K562 (cell line): ENCODE measurements around the gene HOTAIR. TPM values are rescaled to one million over a fixed set of nuclear protein-coding genes. Genes with fewer than 3 reads are reported as not detected.

Experiments
- ATAC-seq: fragments of 200-7000 bp; cut with Tn5 transposase; 3 replicates; pipeline ENCODE4 v1.9.1; 2020; ENCODE audit warnings: moderate library complexity
- BruUV-seq: library from RNA; stranded (reverse); fragments of 400-500 nt; replicated peaks from 2 replicates; lab custom pipeline; 2021; lab: Mats Ljungman, UMichigan
- CTCF ChIA-PET: fragments of 300-600 bp; formaldehyde crosslinking; extraction: SDS; loops from one replicate; lab custom pipeline; 2021; ENCODE audit warnings: low intra/inter-chr PET ratio; lab: Yijun Ruan, JAX
- POLR2A ChIA-PET: fragments of 300-600, 350-650 bp; sonication (Branson Sonifier 250); formaldehyde crosslinking; extraction: SDS; loops from one replicate; lab custom pipeline; 2021; ENCODE audit warnings: antibody characterized with exemption, inconsistent platforms; lab: Yijun Ruan, JAX
- DNase-seq, 4 experiments: peaks; one replicate each; pipeline versions ENCODE4 v3.0.0 to v3.0.0-alpha.2; 2011 to 2018; ENCODE audit warnings: low spot score in 3 of 4, mixed read lengths in 3 of 4; ENCODE audit errors: extremely low read depth in 1 of 4
- FAIRE-seq: peaks from 2 replicates; lab custom pipeline; 2011; peaks lifted over from hg19 to GRCh38; lab: Jason Lieb, UNC
- H2AFZ ChIP-seq: 2 replicates; pipeline ENCODE4 v1.6.0; 2011; ENCODE audit warnings: low read depth, low read length, control low read depth, inconsistent platforms
- H3K27ac ChIP-seq: fragments of 200-600 bp; 3 replicates; pipeline ENCODE4 v1.8.0; 2011; ENCODE audit warnings: low read depth, mild to moderate bottlenecking, control low read depth, inconsistent platforms, low read length, moderate library complexity, mixed read lengths; ENCODE audit errors: extremely low read depth
- H3K27me3 ChIP-seq, 2 experiments: fragments of 300-600 bp in 1 of 2; 2 replicates in 1 of 2; 3 replicates in 1 of 2; pipeline versions ENCODE4 v1.6.0 to v1.8.0; 2011; ENCODE audit warnings: inconsistent platforms in 2 of 2, low read length in 2 of 2, mild to moderate bottlenecking in 1 of 2, mixed read lengths in 1 of 2, moderate library complexity in 1 of 2; ENCODE audit not compliant: control insufficient read depth in 2 of 2, insufficient read depth in 2 of 2
- H3K36me3 ChIP-seq: fragments of 300-600 bp; 3 replicates; pipeline ENCODE4 v1.8.0; 2011; ENCODE audit warnings: mild to moderate bottlenecking, low read length, inconsistent platforms; ENCODE audit not compliant: control insufficient read depth, insufficient read depth
- H3K4me1 ChIP-seq, 2 experiments: fragments of 200-600 bp in 1 of 2; replicated peaks in 1 of 2; 2 replicates in 1 of 2; 3 replicates in 1 of 2; pipeline versions ENCODE4 v1.5.1 to v1.8.0; 2011; ENCODE audit warnings: inconsistent platforms in 2 of 2, low read length in 2 of 2, mild to moderate bottlenecking in 1 of 2, mixed read lengths in 1 of 2, moderate library complexity in 1 of 2; ENCODE audit not compliant: control insufficient read depth in 2 of 2, insufficient read depth in 2 of 2
- H3K4me2 ChIP-seq: 2 replicates; pipeline ENCODE4 v1.6.1; 2011; ENCODE audit warnings: low read length, control low read depth, inconsistent platforms, mixed read lengths; ENCODE audit not compliant: insufficient read depth
- H3K4me3 ChIP-seq: fragments of 200-600 bp; sonication (generic), shearing (Covaris generic); 2 replicates; pipeline ENCODE4 v1.5.1; 2016; ENCODE audit warnings: control low read depth, inconsistent platforms
- H3K79me2 ChIP-seq: fragments of 200-600 bp; 3 replicates; pipeline ENCODE4 v1.8.0; 2011; ENCODE audit warnings: low read length, inconsistent platforms; ENCODE audit not compliant: control insufficient read depth, insufficient read depth
- H3K9ac ChIP-seq, 2 experiments: 2 replicates each; pipeline versions ENCODE4 v1.6.0 to v1.6.1; 2011; ENCODE audit warnings: low read depth in 2 of 2, low read length in 2 of 2, control low read depth in 1 of 2, inconsistent platforms in 1 of 2, mild to moderate bottlenecking in 1 of 2, mixed read lengths in 1 of 2; ENCODE audit not compliant: insufficient read depth in 1 of 2
- H3K9me1 ChIP-seq: one replicate; pipeline ENCODE4 v1.6.0; 2011; ENCODE audit warnings: inconsistent platforms, mild to moderate bottlenecking, low read length, moderate library complexity; ENCODE audit not compliant: control insufficient read depth, insufficient read depth
- H3K9me3 ChIP-seq: replicated peaks from 2 replicates; pipeline ENCODE4 v1.5.1; 2011; ENCODE audit warnings: low read depth, low read length, inconsistent platforms; ENCODE audit not compliant: control insufficient read depth, insufficient read depth
- H4K20me1 ChIP-seq: replicated peaks from 2 replicates; pipeline ENCODE4 v1.6.1; 2011; ENCODE audit warnings: low read length, inconsistent platforms, mixed read lengths; ENCODE audit not compliant: control insufficient read depth, insufficient read depth
- BRCA1 ChIP-seq, 2 experiments: fragments of 450-650 bp in 1 of 2; sonication (generic) in 1 of 2; formaldehyde crosslinking in 1 of 2; IDR thresholded peaks; 2 replicates each; pipeline versions ENCODE4 v1.5.0 to v1.6.1; 2017 to 2020; ENCODE audit warnings: mild to moderate bottlenecking in 1 of 2, missing genetic modification reagents in 1 of 2
- CBX2 ChIP-seq: fragments of 200-600 bp; sonication (generic); IDR thresholded peaks from one replicate; pipeline ENCODE4 v1.6.1; 2012; ENCODE audit warnings: mild to moderate bottlenecking, low read length, inconsistent platforms; ENCODE audit not compliant: insufficient read depth, poor library complexity, severe bottlenecking
- EGR1 ChIP-seq: fragments of 450-650 bp; conservative IDR thresholded peaks from 2 replicates; pipeline ENCODE4 v1.6.1; 2017; ENCODE audit warnings: mild to moderate bottlenecking
- ELF2 ChIP-seq: fragments of 250-450 bp; sonication (Bioruptor Pico); IDR thresholded peaks from 2 replicates; pipeline ENCODE4 v1.5.0; 2021; ENCODE audit warnings: mild to moderate bottlenecking
- MCM5 ChIP-seq: fragments of 450-650 bp; IDR thresholded peaks from 2 replicates; pipeline ENCODE4 v1.6.1; 2016; ENCODE audit warnings: low read depth
- TBP ChIP-seq: optimal IDR thresholded peaks from 2 replicates; pipeline ENCODE3; 2011; ENCODE audit warnings: low read depth, low read length, improper control_type of control experiment
- ZSCAN29 ChIP-seq: fragments of 450-650 bp; IDR thresholded peaks from 2 replicates; pipeline ENCODE4 v1.6.1; 2017
- WGBS: fragments of 100-300 bp; shearing (Covaris generic); methylation state at CpG from one replicate; pipeline ENCODE4 v1.1.6; 2016; ENCODE audit warnings: low coverage, mixed read lengths; ENCODE audit not compliant: insufficient coverage; ENCODE audit errors: missing lambda C conversion rate; 5-methylcytosine and 5-hydroxymethylcytosine counted together
- in situ Hi-C: fragments of 300-500 bp; cut with MboI; formaldehyde crosslinking; loops from 4 replicates; pipeline ENCODE4 v1.15.0; 2018; ENCODE audit warnings: inconsistent platforms, mixed read lengths
- intact Hi-C: fragments of 100-400 bp; cut with micrococcal nuclease; formaldehyde crosslinking; loops from 2 replicates; pipeline ENCODE4 v1.14.2; 2022
- polyA plus RNA-seq, 8 experiments: library from polyadenylated mRNA; depleted of rRNA in 4 of 8; stranded (reverse) in 5 of 8; unstranded in 3 of 8; fragments of >200 nt; fragmentation: Nextera tagmentation in 2 of 8; fragmentation: Illumina TruSeq in 1 of 8; extraction: Ambion mirVana in 2 of 8; extraction: Trizol in 1 of 8; gene quantifications; 2 replicates each; pipeline versions ENCODE4 v1.2.1 to v1.2.3, GENCODE V29; 2011 to 2014; ENCODE audit warnings: inconsistent platforms in 1 of 8, missing spikeins in 1 of 8
- total RNA-seq, 7 experiments: library from RNA; depleted of rRNA in 6 of 7; stranded (reverse); fragments of >200 nt in 6 of 7; fragmentation: Illumina TruSeq in 2 of 7; extraction: Trizol in 2 of 7; gene quantifications; 2 replicates each; pipeline versions ENCODE4 v1.2.1 to v1.2.3, GENCODE V29; 2011 to 2021; ENCODE audit warnings: low replicate concordance in 1 of 7
- TF ChIP-seq, protein P1 (sequence below): IDR thresholded peaks from 3 replicates; pipeline ENCODE4 v1.6.1; 2011; ENCODE audit warnings: borderline replicate concordance, mild to moderate bottlenecking; ENCODE audit not compliant: insufficient read length, insufficient read depth
- TF ChIP-seq, protein P2 (sequence below): fragments of 450-650 bp; IDR thresholded peaks from 2 replicates; pipeline ENCODE4 v1.6.1; 2016; ENCODE audit warnings: low read depth

Gene HOTAIR
- total and polyA plus RNA-seq, 9 of the 15 experiments (the other 6 are each of a cell fraction or from before 2014, with no cell fraction given): 0.04 TPM; not detected in 8

DNA sequence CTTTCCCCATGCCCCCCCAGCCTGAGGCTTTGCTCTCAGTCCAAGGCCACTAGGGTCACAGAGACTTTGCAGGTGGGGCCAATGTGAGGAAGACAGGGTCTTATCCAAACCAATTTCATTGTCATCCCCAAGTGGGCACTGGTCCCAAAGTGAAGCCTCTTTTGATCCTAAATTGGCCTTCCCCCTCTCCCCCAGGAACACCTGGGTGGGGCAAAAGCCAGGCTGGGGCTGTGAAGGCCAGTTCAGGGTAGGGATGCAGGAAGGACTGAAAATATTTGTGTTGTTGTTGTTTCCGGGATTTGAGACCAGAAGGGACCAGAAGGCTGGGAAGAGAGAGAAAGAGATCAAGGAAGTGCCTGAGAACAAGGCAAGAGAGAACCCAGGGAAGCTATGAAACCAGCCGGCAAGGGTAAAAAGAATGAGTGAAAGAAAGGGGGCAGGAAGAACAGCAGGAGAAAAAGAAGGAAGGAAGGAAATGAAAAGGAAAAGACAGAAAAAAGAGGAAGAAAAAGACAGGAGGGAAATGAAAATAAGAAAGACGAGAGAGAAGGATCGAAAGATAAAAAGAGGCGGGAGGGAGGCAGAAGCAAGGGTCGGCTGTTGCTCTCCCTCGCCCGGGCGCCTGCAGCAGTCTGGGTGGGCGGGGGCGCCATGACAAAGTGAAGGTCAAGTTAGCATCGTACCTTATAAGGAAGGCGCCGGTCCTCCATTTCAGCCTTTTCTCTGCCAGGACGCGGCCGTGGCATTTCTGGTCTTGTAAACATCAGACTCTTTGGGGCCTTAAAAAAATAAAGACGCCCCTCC is 9.3 kb downstream of the HOTAIR start (continued):
- TF ChIP-seq, protein P1, sequence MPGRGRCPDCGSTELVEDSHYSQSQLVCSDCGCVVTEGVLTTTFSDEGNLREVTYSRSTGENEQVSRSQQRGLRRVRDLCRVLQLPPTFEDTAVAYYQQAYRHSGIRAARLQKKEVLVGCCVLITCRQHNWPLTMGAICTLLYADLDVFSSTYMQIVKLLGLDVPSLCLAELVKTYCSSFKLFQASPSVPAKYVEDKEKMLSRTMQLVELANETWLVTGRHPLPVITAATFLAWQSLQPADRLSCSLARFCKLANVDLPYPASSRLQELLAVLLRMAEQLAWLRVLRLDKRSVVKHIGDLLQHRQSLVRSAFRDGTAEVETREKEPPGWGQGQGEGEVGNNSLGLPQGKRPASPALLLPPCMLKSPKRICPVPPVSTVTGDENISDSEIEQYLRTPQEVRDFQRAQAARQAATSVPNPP: no peak
- TF ChIP-seq EGR1 (0 out of 2 replicates have a peak, but pooled peaks have one; percentile 7), MCM5 (no peak), ELF2 (CRISPR knock-in tag) (no peak), CBX2 (peak; percentile 61), BRCA1 (IDR thresholded peaks at IDR 0.05) (no peak), BRCA1 (CRISPR knock-in tag; IDR thresholded peaks at IDR 0.05) (no peak), TBP (no peak)

DNA sequence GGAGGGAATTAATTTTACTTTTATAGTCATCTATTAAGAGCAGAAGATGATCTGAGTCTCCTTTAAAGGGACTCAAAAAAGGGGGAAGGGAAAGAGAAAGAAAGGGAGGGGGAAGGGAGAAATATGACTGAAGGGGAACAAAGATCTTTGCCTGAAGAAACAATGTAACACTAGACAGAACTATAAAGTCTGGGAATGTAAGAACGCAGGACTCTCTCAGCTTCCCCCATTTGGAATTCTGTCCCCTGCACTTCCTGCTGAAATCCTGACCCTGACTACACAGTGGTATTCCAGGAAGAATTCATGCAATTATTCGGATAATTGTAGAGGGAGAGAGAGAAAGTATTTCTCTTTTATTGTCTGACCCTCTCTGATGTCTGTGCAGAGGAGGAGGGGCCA is 10.4 kb downstream of the HOTAIR start:
- H3K9me3 ChIP-seq: no peaks in the 10 kb centered on the region
- H3K27me3 ChIP-seq: peaks cover 71 to 83% of the 10 kb centered on the region in 2 experiments
- no peaks in the 10 kb centered on the region for H3K36me3 ChIP-seq
- no TSS peak for BruUV-seq
- H3K4me1 ChIP-seq: peaks cover 0 to 23% of the 10 kb centered on the region in 2 experiments; a peak in 4 of 5 replicates
- no peak for DNase-seq
- ATAC-seq: no peak
- POLR2A ChIA-PET: interaction anchor here (0.8 to 1.6 kb wide), 3 partner anchors 10 to 1067 kb away, joined by 3 read pairs; no protein-coding TSS in a partner anchor
- no peak overlapping the region for H2AFZ ChIP-seq
- in situ Hi-C loops: no loop called here
- peak; percentile 75; the same call in 1 of the 2 replicates for TF ChIP-seq ZSCAN29
- TF ChIP-seq, protein P2, sequence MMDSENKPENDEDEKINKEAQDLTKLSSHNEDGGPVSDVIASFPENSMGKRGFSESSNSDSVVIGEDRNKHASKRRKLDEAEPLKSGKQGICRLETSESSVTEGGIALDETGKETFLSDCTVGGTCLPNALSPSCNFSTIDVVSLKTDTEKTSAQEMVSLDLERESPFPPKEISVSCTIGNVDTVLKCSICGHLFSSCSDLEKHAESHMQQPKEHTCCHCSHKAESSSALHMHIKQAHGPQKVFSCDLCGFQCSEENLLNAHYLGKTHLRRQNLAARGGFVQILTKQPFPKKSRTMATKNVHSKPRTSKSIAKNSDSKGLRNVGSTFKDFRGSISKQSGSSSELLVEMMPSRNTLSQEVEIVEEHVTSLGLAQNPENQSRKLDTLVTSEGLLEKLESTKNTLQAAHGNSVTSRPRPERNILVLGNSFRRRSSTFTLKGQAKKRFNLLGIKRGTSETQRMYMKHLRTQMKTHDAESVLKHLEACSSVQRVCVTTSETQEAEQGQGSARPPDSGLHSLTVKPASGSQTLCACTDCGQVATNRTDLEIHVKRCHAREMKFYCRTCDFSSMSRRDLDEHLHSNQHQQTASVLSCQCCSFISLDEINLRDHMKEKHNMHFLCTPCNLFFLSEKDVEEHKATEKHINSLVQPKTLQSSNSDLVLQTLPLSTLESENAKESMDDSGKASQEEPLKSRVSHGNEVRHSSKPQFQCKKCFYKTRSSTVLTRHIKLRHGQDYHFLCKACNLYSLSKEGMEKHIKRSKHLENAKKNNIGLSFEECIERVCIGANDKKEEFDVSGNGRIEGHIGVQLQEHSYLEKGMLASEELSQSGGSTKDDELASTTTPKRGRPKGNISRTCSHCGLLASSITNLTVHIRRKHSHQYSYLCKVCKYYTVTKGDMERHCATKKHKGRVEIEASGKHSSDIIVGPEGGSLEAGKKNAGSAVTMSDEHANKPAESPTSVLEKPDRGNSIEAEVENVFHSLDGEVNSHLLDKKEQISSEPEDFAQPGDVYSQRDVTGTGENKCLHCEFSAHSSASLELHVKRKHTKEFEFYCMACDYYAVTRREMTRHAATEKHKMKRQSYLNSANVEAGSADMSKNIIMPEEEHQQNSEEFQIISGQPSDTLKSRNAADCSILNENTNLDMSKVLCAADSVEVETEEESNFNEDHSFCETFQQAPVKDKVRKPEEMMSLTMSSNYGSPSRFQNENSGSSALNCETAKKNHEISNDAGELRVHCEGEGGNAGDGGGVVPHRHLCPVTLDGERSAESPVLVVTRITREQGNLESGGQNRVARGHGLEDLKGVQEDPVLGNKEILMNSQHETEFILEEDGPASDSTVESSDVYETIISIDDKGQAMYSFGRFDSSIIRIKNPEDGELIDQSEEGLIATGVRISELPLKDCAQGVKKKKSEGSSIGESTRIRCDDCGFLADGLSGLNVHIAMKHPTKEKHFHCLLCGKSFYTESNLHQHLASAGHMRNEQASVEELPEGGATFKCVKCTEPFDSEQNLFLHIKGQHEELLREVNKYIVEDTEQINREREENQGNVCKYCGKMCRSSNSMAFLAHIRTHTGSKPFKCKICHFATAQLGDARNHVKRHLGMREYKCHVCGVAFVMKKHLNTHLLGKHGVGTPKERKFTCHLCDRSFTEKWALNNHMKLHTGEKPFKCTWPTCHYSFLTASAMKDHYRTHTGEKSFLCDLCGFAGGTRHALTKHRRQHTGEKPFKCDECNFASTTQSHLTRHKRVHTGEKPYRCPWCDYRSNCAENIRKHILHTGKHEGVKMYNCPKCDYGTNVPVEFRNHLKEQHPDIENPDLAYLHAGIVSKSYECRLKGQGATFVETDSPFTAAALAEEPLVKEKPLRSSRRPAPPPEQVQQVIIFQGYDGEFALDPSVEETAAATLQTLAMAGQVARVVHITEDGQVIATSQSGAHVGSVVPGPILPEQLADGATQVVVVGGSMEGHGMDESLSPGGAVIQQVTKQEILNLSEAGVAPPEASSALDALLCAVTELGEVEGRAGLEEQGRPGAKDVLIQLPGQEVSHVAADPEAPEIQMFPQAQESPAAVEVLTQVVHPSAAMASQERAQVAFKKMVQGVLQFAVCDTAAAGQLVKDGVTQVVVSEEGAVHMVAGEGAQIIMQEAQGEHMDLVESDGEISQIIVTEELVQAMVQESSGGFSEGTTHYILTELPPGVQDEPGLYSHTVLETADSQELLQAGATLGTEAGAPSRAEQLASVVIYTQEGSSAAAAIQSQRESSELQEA: no peak
- WGBS: 0% methylated on average over 2 of the region's 2 CpGs
- no peak for FAIRE-seq
- no peak overlapping the region for H3K4me3 ChIP-seq
- H3K27ac ChIP-seq: no peak overlapping the region
- intact Hi-C loops: no loop called here
- CTCF ChIA-PET: no interaction called here
- H3K4me2 ChIP-seq: no peak overlapping the region
- no peak overlapping the region for H3K9ac ChIP-seq
- H4K20me1 ChIP-seq: peaks cover 7% of the 10 kb centered on the region; the same call in 1 of the 2 replicates
- no peaks in the 10 kb centered on the region for H3K79me2 ChIP-seq
- H3K9me1 ChIP-seq: no peaks in the 10 kb centered on the region
